Neutrophil (primary cell): ENCODE measurements around the gene RTN4RL1.

ENCODE experiments used
- H3K27ac ChIP-seq: fragments of 200-600 bp; sonication (generic); 2 replicates; pipeline ENCODE4 v1.5.1; 2016; ENCODE audit warnings: mild to moderate bottlenecking, moderate library complexity
- H3K27me3 ChIP-seq: fragments of 200-600 bp; sonication (generic); 2 replicates; pipeline ENCODE4 v1.6.0; 2016; ENCODE audit warnings: mild to moderate bottlenecking
- H3K36me3 ChIP-seq: fragments of 200-600 bp; sonication (generic); 2 replicates; pipeline ENCODE4 v1.5.1; 2017
- H3K4me1 ChIP-seq, 2 experiments: fragments of 200-600 bp in 1 of 2; sonication (generic) in 1 of 2; 1 replicate in 1 of 2; 2 replicates in 1 of 2; pipeline versions ENCODE4 v1.5.1 to v1.6.1; 2013 to 2016; ENCODE audit warnings: low read depth in 1 of 2, low read length in 1 of 2, mild to moderate bottlenecking in 1 of 2, moderate library complexity in 1 of 2; ENCODE audit not compliant: control insufficient read depth in 1 of 2, insufficient read depth in 1 of 2
- H3K4me3 ChIP-seq, 2 experiments: fragments of 200-600 bp in 1 of 2; sonication (generic) in 1 of 2; 1 replicate in 1 of 2; 2 replicates in 1 of 2; pipeline ENCODE4 v1.5.1; 2013 to 2016; ENCODE audit warnings: low read depth in 1 of 2, low read length in 1 of 2, mild to moderate bottlenecking in 1 of 2, moderate library complexity in 1 of 2
- H3K9me3 ChIP-seq: fragments of 200-600 bp; sonication (generic); 2 replicates; pipeline ENCODE4 v1.5.1; 2016
- CTCF ChIP-seq: fragments of 200-600 bp; sonication (generic); IDR thresholded peaks from 2 replicates; pipeline ENCODE4 v1.5.1; 2016; ENCODE audit warnings: antibody characterized with exemption

The RTN4RL1 gene

GRCh38 chr17:2050300-2051060, 25.3 kb upstream of the RTN4RL1 start:
- H3K36me3 ChIP-seq = no peaks in the 10 kb centered on the region
- H3K27ac ChIP-seq = peak overlapping the region; percentile 66
- H3K4me3 ChIP-seq = peak overlapping the region; percentile 62 to 72
- peaks cover 28 to 49% of the 10 kb centered on the region in 2 experiments for H3K4me1 ChIP-seq
- H3K27me3 ChIP-seq = peaks cover 86% of the 10 kb centered on the region
- no peaks in the 10 kb centered on the region for H3K9me3 ChIP-seq
- no peak for TF ChIP-seq CTCF

GRCh38 chr17:2049333-2050299, 24.5 kb upstream of the RTN4RL1 start:
- H3K4me3 ChIP-seq = peak overlapping the region; percentile 67 to 72
- no peaks in the 10 kb centered on the region for H3K36me3 ChIP-seq
- peaks cover 20 to 40% of the 10 kb centered on the region in 2 experiments for H3K4me1 ChIP-seq
- H3K27ac ChIP-seq = peak overlapping the region; percentile 66
- H3K9me3 ChIP-seq = no peaks in the 10 kb centered on the region
- TF ChIP-seq CTCF = no peak
- peaks cover 77% of the 10 kb centered on the region for H3K27me3 ChIP-seq

GRCh38 chr17:2048805-2049204, 23.7 kb upstream of the RTN4RL1 start:
- Histone ChIP-seq H3K27me3 (peaks cover 69% of the 10 kb centered on the region), H3K36me3 (no peaks in the 10 kb centered on the region), H3K4me3 (no peak overlapping the region), H3K4me1 (peaks cover 14 to 32% of the 10 kb centered on the region in 2 experiments), H3K9me3 (no peaks in the 10 kb centered on the region), H3K27ac (no peak overlapping the region)
- TF ChIP-seq CTCF = no peak

GRCh38 chr17:2047590-2047989, 22.5 kb upstream of the RTN4RL1 start:
- H3K36me3 ChIP-seq = no peaks in the 10 kb centered on the region
- H3K4me3 ChIP-seq = no peak overlapping the region
- no peak for TF ChIP-seq CTCF
- H3K9me3 ChIP-seq = no peaks in the 10 kb centered on the region
- peaks cover 58% of the 10 kb centered on the region for H3K27me3 ChIP-seq
- H3K4me1 ChIP-seq = peaks cover 10 to 30% of the 10 kb centered on the region in 2 experiments
- H3K27ac ChIP-seq = no peak overlapping the region

GRCh38 chr17:2044263-2044894, 19.2 kb upstream of the RTN4RL1 start:
- peaks cover 31% of the 10 kb centered on the region for H3K27me3 ChIP-seq

More at GRCh38 chr17:2044263-2044894, 19.2 kb upstream of the RTN4RL1 start:
- TF ChIP-seq CTCF = no peak
- H3K4me3 ChIP-seq = no peak overlapping the region
- H3K9me3 ChIP-seq = no peaks in the 10 kb centered on the region
- no peaks in the 10 kb centered on the region for H3K36me3 ChIP-seq
- H3K4me1 ChIP-seq = peaks cover 23 to 31% of the 10 kb centered on the region in 2 experiments
- no peak overlapping the region for H3K27ac ChIP-seq
